Middle frontal gyrus (tissue), 1 donor: Measurements from ENCODE around the gene CYB5B.

ENCODE experiments used
- DNase-seq: peaks from one replicate; pipeline ENCODE4 v3.0.0-alpha.2; 2015; ENCODE audit warnings: low spot score; ENCODE audit errors: extremely low spot score

The CYB5B gene

DNA sequence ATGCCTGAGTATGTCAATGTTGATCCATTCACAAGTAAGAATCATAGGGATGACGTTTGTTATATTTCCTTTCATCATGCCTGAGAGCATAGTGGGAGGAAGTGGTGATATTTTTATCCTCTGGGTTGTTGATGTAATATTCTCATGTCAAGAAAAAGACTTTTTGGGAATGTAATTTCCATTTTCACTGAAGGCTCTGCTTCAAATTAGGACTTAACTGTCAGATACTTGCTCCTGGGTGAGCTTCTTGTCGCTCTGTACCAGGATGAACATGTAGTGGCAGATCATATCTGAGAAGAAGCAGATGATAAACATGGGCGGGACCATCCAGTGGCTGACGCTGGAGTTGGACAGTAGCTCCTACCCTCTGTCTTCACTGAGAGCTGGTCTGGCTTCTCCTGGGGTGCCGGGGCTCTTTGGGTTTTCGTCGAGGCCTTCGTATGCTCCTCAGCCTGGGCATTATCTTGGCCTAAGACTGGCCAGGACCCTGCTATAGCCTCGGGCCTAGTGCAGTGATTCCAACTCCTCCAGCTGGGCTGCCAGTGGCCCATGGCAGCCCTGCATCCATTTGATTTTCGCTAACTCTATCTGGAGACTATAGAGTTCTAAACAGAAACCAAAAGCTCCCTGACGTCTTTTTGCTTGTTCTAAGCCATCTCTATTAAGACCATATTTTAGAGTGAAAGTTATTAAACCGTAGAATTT, 19.7 kb downstream of the CYB5B start:
- DNase-seq = no peak

- no peak for DNase-seq
These were observed 20.6 kb downstream of the CYB5B start for GRCh38 chr16:69444873-69445517.

DNA sequence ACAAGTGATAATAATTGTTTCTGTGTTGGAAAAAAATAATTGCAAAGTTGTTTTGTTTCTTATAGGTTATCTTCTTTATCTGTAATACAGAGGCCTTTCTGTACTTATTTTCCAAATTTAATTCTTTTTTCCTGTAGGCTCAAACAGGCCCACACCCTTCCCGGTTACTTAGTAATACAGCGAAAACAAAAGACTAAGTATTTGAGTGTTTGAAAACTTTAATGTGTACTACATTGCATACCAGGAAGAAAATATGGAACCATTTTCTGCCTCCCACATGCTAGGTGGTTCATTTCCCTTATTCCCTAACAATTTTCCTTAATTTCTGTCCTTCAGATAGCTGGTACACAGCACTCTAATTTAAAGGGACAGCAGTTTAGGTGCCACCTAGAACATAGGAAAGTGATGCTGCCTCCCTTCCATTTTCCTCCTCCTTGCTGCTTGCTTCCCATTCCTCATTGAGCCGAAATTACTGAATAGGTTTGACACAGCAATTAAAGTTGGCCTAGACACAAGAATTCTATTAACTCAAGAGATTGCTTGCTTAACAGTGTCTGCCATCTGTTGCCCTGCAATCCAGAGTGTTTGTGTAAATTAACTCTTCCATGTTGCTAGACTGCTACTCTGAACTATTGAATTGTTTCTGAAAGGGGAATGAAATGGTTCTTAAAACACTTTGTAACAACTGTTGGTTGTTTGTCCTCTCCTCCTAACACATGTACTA, 24.2 kb downstream of the CYB5B start:
- no peak for DNase-seq

- DNase-seq = no peak
These were observed 26.7 kb downstream of the CYB5B start for GRCh38 chr16:69451166-69451565.

DNA sequence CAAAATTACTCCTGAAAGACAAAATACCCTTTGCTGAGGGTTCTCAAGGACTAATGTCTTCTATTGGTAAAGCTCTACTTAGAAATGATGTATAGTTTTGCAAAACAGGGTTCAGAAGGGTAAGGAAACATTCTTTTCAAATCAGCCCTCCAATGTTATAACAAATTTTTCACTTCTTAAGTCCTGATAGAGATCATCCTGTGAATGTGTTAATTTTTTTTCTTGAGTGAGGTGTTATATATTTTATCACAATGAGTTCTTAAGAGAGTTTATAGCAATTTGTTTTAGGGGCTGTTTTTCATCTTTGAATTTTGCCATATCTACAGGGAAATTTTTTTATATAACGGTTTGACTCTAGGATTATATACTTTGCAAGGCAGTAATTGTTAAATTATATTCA, 29.5 kb downstream of the CYB5B start:
- no peak for DNase-seq

GRCh38 chr16:69463876-69464275, 39.5 kb downstream of the CYB5B start:
- DNase-seq = no peak

GRCh38 chr16:69465083-69465721, 40.8 kb downstream of the CYB5B start:
- no peak for DNase-seq

GRCh38 chr16:69465881-69466280, 41.5 kb downstream of the CYB5B start:
- DNase-seq = no peak

- DNase-seq = no peak
These were observed 42.1 kb downstream of the CYB5B start for GRCh38 chr16:69466547-69466946.

- no peak for DNase-seq
These were observed 42.7 kb downstream of the CYB5B start for GRCh38 chr16:69467080-69467479.

DNA sequence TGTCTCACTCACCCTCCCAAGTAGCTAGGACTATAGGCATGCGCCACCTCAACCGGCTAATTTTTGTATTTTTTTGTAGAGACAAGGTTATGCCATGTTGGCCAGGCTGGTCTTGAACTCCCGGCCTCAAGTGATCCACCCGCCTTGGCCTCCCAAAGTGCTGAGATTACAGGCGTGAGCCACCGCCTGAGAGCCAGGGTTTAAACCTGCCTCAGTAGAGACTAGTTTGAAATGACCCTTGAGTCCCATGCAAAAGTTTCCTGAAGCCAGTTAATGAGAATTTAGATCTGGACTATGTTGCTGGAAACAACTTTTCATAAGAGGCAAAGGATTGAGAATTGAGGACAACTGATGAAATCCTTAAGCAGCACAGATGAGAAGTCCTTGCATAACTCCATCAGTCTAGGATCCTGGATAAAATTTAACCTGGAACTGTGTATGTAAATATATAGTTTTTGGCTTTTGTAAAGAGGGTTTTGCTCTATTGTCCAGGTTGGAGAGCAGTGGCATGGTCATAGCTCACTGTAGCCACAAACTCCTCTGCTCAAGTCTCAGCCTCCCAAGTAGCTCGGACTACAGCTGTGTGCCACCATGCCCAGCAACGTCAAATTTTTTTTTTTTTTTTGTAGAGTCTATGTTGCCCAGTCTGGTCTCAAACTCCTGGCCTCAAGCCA, 43.2 kb downstream of the CYB5B start:
- DNase-seq = no peak

DNA sequence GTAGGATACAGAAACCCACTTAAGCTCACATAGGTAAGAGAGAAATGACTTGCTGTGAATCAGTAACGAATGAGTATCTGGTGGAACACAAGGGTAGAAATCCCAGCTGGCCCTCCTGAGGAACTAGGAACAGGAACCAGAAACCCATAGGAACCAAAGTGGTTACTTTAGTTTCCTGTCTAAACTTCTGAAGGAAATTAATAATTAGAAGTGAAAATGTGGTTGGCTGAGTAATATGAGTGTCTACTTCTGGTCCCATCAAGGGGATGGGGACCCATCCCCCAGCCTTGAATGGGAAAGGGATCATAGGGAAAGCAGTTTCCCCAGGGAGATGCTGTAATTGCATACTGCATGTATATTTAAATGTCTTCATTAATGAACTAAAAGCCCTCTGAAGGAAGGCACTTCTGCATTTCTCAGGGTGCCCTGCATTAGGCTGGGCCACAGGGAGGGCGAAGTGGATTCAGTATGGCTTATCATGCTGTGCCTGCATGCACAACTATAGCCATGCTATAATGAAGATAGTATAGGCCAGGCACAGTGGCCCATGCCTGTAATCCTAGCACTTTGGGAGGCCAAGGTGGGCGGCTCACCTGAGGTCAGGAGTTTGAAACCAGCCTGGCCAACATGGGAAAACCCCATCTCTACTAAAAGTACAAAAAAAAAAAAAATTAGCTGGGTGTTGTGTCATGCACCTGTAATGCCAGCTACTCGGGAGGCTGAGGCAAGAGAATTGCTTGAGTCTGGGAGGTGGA, 45.6 kb downstream of the CYB5B start:
- DNase-seq = no peak

DNA sequence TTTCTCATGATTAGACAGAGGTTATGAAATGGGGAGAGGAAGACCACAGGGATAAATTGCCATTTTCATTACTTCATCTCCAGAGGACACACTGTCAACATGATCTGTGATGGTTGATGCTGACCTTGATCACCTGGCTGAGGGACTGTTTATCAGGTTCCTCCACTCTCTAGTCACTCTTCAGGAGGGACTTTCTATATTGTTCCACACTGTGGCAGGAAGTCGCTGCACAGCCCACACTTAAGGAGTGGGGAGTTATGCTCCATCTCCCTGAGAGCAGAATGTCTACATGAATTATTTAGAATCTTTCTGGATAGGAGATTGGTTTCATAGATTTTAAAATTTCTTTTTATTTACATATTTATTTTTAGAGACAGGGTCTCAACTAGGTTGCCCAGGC, 46.7 kb downstream of the CYB5B start:
- DNase-seq = no peak

DNA sequence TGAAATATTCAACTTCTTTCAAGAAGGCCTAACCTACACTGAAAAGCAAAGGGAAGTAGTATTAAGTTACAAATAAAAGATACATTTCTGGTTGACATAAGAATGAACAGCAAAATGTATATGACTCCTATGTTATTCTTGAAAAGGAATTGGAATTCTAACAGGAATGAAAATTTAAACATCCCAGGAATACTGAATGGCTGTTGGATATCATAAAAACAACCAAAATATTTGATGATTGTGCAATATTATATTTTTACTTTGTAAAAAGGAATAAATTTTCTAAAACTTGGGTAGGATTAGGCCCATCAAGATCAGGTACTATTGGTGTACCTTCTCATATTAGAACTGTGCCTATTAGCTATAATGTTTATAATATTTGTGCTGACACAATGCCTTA, 50.0 kb downstream of the CYB5B start:
- no peak for DNase-seq

GRCh38 chr16:69476920-69477443, 52.6 kb downstream of the CYB5B start:
- no peak for DNase-seq

- no peak for DNase-seq
These were observed 53.1 kb downstream of the CYB5B start for GRCh38 chr16:69477546-69477945.

GRCh38 chr16:69478685-69479084, 54.3 kb downstream of the CYB5B start:
- no peak for DNase-seq

- no peak for DNase-seq
These were observed 55.4 kb downstream of the CYB5B start for GRCh38 chr16:69479775-69480174.

- DNase-seq = no peak
These were observed 57.5 kb downstream of the CYB5B start for GRCh38 chr16:69481901-69482341.

DNA sequence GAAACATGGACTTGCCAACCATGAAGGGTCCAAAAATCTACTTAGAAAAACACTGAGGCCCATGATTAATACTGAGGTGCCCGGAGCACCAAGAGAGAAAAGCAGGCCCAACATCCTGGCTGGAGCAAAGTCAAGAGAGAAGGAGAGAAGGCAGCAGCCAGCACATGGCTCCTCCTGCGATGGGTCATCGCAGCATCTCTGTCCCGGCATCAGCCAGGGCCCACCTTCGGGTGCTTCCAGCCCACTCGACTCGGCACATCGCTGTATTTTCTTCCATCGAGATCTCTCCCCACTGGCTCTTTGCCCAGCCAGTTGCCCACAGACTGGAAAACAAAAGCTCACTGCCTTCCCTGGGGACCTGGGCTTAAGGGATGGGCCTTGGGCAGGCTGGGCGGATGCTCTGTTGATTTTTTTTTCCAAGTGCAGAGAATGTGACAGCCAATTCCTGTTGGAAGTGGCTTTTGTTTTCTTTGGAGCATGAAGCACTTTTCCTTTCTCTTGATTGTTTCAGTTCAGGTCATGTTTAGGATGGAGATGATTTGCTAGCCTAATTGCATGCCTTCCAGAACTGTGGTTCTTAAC, 58.1 kb downstream of the CYB5B start:
- no peak for DNase-seq
